ENCODE measurements around the gene TMEM200B.

DNA sequence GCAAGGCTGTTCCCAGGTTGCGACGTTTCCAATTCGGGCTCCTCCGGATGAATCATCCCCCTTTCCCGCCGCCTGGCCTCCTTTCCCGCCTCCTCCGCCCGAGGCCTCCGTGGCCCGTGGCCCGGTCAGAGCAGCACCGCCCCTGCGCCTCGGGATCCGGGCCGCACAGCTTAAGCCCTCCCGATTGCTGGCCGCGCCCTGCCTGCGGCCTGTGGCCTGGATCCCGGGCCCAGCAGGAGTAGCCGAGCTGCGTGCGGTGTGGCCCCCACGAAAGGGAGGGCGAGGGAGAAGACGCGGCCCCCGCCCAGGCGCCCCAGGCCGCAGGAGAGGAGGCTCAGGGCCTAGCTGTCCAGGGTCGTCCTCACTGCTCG is 1.0 kb downstream of the TMEM200B start:
- no peak for TF ChIP-seq CEBPB (IDR thresholded peaks at IDR 0.05)
- TF ChIP-seq CREB1 (IDR thresholded peaks at IDR 0.05; ENCODE audit: low read depth) = no peak
- TF ChIP-seq REST (IDR thresholded peaks at IDR 0.05; ENCODE audit: low read depth) = no peak
- TF ChIP-seq EP300 (IDR thresholded peaks at IDR 0.05; ENCODE audit: borderline replicate concordance) = 0 out of 2 replicates have a peak, but pooled peaks have one; percentile 7

Data from Ishikawa (cell line).